HCEC 1CT (cell line): ENCODE measurements around the gene KRT85.
"Not testable (repeated sequence)": the region's sequence is repeated elsewhere in the genome, so short reads cannot be mapped to it uniquely, and the experiment has no call there.

Experiments used
- DNase-seq: peaks from one replicate; pipeline ENCODE4 v3.0.0-alpha.2; 2017

The KRT85 gene

GRCh38 chr12:52366738-52367485, at the start of gene KRT85:
Gene KRT85, minus strand, starts transcription at chr12:52367481. Its CDS starts 76 bp downstream, at chr12:52367405.
- no peak for DNase-seq

GRCh38 chr12:52416795-52417194, 49.5 kb upstream of the KRT85 start:
- DNase-seq: no peak

- DNase-seq: peak; percentile 78
Observed at GRCh38 chr12:52415870-52416750, 48.8 kb upstream of the KRT85 start.

DNA sequence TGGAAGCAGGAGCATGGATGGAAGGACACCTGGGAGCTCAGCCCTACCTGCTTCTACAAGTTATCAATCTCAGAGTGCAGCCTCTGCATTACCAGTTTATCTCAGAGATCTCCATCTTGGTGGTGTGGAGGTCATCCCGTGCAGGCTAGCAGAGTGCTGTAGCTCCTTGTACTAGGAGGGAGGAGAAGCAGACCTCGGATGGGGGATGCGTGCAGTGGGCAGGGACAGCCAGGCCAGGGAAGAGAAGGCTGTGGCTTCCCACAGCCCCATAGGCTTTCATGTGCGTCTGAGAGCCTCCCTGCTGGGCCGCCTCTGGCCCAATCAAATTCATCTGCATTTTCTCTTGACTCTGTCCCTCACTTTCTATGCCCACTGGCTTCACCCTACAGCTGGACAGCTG, 47.7 kb upstream of the KRT85 start:
- no peak for DNase-seq

DNA sequence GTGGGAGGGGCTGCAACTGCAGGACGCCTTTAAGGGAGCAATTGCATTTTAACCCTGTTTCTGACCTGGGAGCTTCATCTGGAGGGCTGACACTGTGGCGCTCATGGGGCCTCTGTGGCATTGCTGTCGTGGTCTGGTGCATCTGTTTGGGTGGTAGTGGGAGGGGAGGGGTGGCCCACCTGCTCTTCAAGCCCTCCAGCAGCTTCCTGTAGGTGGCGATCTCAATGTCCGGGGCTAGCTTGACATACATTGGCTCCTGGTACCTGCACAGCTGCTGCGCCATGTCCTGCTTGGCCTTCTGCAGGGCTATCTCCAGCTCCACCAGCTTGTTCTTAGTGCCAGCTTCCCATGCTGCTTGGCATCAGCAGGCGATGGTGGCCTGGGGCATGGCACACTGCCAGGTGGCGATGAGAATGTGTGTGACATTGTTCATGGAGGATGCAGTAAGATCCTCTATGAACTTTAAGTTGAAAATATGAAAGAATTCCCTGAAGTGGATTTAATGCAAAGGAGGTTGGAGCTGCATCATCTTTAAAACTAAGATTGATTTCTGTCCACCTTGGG, 46.6 kb upstream of the KRT85 start:
- no peak for DNase-seq

DNA sequence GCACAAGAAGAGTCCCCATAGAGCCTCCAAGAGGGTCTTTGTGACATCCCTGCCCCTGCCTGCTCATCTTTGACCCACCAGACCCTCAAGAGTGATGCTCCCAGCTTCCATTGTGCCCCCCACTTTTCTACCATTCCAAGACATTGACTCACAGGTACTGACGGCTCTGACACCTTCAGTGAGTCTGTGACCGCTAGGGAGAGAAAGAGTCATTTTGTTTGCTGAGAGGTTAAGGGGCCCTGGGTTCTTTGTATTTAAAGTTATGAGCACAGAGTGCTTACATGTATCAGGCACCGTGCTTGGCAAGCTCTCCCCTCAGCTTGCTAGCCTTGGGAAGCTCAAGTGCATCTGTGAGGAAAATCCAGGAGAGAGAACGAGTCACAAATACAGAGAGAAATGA, 45.9 kb upstream of the KRT85 start:
- DNase-seq: no peak

DNA sequence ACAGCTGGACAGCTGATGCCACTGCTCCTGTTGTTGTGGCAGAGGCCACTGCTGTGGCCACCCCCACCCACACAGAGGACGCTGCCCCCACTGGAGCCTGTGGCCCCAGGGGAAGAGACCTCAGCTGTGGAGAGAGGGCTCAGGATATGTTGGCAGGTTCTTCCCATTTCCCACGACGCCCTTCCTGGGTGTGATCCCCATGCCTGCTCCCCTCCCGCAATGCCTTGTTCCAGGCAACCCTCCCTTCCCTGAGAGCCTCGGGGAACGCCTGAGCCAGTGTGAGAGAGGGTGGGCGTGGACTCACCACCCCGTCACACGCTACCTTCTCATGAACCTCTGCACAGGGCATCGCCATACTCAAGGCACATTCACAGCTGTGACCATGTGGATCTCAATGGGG, 44.5 kb upstream of the KRT85 start:
- DNase-seq: no peak

DNA sequence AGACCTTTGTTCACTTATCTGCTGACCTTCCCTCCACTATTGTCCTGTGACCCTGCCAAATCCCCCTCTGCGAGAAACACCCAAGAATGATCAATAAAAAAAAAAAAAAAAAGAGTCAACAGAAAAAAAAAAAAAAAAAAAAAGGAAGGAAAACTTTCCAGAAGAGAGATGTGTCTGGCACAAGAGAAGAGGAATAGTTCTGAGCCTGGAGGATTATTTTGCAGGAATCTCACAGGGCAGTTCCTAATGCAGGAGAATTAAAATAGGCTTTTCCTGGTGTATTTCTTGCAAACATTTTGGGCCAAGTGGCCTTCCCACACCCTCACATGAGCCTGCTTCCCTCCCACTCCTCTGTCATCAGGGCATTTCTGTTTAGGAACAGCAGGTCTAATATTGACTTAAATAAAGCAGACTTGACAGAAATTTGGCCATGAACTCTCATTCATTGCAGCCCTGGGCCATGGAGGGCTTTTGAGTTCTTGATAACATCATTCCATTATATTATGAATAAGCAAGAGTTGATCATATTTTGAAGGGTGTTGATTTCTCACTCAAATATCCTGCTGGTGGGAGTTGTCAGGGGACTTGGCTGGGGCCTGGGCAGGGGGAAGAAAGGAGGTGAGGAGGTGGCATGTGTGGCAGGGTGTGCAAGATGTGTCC, 43.4 kb upstream of the KRT85 start:
- DNase-seq: not testable (repeated sequence)

DNA sequence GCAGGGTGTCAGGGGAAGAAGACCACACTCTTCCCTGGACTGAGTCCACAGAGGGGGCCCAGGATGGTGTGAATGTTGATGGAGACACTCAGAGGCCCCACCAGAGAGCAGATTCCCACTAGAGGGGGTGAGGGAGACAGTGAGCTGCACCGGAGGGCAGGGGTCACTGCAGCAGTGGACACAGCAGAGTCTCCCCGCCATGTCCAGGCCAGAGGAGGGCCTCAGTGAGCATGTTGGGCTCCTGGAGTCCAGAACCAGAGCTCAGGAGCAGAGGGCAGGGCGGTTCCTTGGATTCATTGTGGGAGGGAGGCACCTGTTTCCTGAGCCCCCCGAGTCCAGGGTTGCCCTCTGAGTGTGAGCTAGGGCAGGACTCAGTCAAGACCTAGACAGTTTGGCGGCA, 40.6 kb upstream of the KRT85 start:
- DNase-seq: no peak

GRCh38 chr12:52405922-52406385, 38.7 kb upstream of the KRT85 start, which contains the start of gene KRT82:
Gene KRT82, minus strand, starts transcription at chr12:52406335. Its CDS starts 58 bp downstream, at chr12:52406277.
- no peak for DNase-seq

DNA sequence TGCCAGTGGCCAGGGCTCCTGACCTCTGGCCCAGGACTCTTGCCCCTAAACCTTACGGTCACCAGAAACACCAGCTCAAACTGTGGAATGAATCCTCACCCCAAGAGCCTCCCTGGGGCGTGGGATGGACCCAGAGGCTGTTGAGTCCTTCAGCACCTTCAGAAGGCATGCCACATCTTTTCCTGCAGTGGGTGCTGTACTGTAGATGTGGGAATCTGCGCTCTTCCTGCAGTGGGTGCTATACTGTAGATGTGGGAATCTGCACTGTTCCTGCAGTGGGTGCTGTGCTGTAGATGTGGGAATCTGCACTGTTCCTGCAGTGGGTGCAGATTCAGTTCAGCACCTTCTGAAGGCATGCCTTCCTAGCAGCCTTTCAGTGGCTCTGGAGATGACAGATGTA, 37.7 kb upstream of the KRT85 start:
- DNase-seq: no peak

DNA sequence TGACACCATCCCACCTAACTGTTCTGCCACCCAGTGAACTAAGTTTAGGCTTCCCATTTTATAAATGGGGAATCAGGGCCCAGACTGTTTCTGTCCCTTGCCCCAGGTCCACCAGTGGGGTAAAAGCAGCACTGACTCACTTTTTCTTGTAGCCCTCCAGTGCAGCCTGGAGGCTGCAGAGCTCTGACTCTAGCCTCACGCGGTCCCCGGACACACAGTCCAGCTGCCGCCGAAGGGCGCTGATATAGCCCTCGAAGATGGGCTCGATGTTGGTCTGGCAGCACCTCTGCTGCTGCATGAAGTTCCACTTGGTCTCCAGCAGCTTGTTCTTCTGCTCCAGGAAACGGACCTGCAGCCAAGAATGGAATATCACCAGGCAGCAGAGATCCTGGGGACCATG, 36.3 kb upstream of the KRT85 start:
- no peak for DNase-seq

DNA sequence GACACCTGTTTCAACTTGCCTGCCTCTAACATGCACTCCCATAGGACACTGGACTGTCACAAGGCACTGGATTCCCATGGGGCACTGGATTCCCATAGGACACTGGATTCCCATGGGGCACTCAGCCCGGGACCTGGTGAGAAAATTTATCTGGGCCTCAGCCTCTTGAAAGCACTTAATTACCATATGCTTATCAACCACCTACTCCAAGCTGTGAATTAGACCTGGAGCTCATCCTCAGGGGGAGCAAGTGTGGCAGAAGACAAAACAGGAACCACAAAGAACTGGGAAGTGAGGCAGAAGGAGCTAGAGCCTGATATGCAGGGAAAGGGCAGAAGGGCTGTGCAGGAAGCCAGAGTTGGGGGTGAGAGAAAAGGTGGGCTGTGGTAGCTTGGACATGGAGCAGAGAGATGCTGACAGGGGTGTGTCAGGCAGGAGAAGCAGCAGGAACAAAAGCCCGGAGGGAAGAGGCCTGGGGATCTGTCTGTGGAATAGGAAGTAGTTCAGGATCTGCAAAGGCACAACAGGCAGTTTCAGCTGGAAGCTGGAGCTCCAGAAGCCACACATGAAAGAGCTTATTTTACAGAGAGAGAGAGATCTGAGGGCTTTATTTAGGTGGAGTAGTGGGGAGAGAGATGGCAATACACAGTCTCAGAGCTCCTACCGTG, 35.7 kb upstream of the KRT85 start:
- DNase-seq: no peak

- no peak for DNase-seq
Observed at GRCh38 chr12:52402377-52402776, 35.1 kb upstream of the KRT85 start.

GRCh38 chr12:52401926-52402325, 34.6 kb upstream of the KRT85 start:
- DNase-seq: no peak

GRCh38 chr12:52401526-52401925, 34.2 kb upstream of the KRT85 start:
- no peak for DNase-seq

DNA sequence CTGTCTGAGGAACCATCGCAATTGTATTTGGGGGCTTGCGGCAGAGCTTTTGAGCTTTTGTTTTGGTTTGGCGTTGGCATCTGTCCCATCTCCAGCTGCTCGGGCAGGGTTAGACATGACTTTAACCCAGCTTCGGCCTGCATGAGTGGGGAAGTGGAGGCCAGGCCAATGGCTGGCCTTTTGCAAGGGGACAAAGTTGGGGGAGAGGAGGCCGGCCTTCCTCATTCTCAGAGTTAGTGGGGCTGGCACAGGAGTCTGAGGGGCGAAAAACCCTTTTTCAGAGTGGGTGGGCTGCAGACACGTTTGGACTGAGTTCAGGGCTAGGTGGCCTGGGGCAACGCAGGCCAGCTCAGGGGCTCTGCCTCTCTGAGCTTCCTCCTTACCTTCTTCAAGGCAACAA, 33.6 kb upstream of the KRT85 start:
- DNase-seq: no peak

- DNase-seq: no peak
Observed at GRCh38 chr12:52399756-52400155, 32.5 kb upstream of the KRT85 start.

- DNase-seq: peak; percentile 6
Observed at GRCh38 chr12:52398176-52398575, 30.9 kb upstream of the KRT85 start.

DNA sequence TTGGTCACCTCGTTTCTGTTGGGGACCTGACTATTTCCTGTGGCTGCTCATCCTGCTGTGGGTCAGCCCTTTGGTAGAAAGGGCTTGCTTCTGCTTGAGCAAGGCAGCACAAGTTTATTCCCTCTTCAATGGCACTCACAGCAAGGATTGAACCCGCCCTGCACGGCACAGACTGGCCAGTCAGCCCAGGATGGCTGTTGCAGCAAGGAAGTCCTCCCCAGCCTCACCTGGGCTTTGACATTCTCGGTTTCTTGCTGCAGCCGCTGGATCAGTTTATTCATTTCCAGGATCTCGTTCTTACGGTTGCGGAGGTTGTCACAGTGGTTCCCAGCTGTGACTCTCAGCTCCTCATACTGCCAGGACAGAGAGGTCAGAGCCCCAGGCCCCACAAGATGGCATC, 29.4 kb upstream of the KRT85 start:
- DNase-seq: no peak

GRCh38 chr12:52395761-52396434, 28.6 kb upstream of the KRT85 start:
- DNase-seq: no peak

GRCh38 chr12:52394836-52395405, 27.6 kb upstream of the KRT85 start:
- DNase-seq: no peak
